Measurements from ENCODE around the gene VAMP3. TPM values are rescaled to one million over a fixed set of nuclear protein-coding genes. Genes with fewer than 3 reads are reported as not detected.

Gene VAMP3
- total and polyA plus RNA-seq, 4 donors, result 17.4 to 38.4 (median 25.9) TPM

DNA sequence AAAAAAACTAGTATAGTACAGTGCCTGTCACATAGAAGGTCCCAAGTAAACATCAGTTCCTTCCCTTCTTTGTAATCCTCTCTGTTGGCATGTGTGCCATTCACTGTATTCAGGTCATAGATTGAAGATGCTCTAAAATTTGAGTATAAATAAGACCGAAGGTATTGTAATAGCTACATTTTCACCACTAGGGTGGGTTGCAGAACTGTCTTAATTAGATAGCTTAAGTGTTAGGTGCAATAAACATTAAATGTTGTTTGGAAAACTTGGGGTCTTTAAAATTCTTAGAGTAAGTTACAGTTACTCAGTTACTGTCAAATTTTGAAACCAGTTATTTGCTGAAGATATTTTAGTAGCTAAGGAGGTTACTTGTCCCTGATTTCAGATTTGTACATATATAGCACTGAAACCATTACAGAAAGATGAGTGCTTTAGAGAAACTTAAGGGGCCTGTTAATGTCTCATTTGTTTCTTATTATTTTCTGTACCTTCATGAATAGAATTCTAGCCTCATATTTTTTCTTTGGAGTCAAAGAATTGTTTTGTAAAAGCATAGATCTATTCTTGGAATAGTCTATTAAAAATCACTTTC is 37.3 kb downstream of the VAMP3 start (continued):
- TF ChIP-seq, protein P1, sequence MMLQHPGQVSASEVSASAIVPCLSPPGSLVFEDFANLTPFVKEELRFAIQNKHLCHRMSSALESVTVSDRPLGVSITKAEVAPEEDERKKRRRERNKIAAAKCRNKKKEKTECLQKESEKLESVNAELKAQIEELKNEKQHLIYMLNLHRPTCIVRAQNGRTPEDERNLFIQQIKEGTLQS (IDR thresholded peaks at IDR 0.05), result no peak
- TF ChIP-seq JUND (IDR thresholded peaks at IDR 0.05), result no peak
- TF ChIP-seq, protein P2, sequence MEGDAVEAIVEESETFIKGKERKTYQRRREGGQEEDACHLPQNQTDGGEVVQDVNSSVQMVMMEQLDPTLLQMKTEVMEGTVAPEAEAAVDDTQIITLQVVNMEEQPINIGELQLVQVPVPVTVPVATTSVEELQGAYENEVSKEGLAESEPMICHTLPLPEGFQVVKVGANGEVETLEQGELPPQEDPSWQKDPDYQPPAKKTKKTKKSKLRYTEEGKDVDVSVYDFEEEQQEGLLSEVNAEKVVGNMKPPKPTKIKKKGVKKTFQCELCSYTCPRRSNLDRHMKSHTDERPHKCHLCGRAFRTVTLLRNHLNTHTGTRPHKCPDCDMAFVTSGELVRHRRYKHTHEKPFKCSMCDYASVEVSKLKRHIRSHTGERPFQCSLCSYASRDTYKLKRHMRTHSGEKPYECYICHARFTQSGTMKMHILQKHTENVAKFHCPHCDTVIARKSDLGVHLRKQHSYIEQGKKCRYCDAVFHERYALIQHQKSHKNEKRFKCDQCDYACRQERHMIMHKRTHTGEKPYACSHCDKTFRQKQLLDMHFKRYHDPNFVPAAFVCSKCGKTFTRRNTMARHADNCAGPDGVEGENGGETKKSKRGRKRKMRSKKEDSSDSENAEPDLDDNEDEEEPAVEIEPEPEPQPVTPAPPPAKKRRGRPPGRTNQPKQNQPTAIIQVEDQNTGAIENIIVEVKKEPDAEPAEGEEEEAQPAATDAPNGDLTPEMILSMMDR (IDR thresholded peaks at IDR 0.05; ENCODE audit: low read depth, low read length, missing input control), result peak; percentile 38

DNA sequence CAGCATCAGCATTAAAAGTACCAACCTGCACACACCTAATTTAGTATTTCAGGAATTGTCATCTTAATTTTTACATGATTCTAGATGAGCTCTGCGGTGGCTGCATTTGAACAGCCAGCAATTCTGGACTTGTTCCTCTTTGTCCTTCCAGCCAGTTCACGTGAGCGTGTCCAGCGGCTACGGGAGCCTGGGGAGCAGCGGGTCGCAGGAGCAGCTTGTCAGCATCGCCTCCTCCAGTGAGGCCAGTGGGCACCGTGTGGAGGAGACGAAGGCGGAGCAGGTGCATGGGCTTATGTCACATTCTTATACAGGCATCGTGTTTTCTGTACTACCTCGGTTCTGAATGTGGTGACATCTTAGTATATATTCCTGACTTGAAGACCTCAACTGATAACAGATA is 38.6 kb downstream of the VAMP3 start:
- no peak for DNase-seq (ENCODE audit: low spot score)
- Histone ChIP-seq H3K9me3 (ENCODE audit: control insufficient read depth in 4 of 4, low read length in 3 of 4) (peaks cover 0 to 9% (median 4%) of the 10 kb centered on the region in 4 donors), H3K4me3 (ENCODE audit: low read depth in 1 of 3, low read length in 3 of 3) (no peak overlapping the region), H3K27ac (ENCODE audit: low read depth in 1 of 2, low read length in 2 of 2) (no peak overlapping the region), H3K9ac (ENCODE audit: low read depth in 1 of 2, low read length in 2 of 2) (no peak overlapping the region), H3K36me3 (ENCODE audit: control insufficient read depth in 4 of 4, insufficient read depth in 3 of 4, low read depth in 1 of 4, low read length in 3 of 4) (peaks cover 13 to 83% (median 65%) of the 10 kb centered on the region in 4 donors), H3K27me3 (ENCODE audit: control insufficient read depth in 4 of 4, insufficient read depth in 4 of 4, low read length in 3 of 4) (no peaks in the 10 kb centered on the region), H3K4me1 (ENCODE audit: control insufficient read depth in 4 of 4, insufficient read depth in 4 of 4, low read length in 3 of 4) (no peaks in the 10 kb centered on the region)
- TF ChIP-seq JUND (IDR thresholded peaks at IDR 0.05), result no peak
- no peak for TF ChIP-seq HNF4A (conservative IDR thresholded peaks at IDR 0.05)
- no peak for TF ChIP-seq RXRA (IDR thresholded peaks at IDR 0.05)
- TF ChIP-seq FOXA1 (IDR thresholded peaks at IDR 0.05), result no peak
- no peak for TF ChIP-seq SP1 (IDR thresholded peaks at IDR 0.05)
- TF ChIP-seq NR2F2 (IDR thresholded peaks at IDR 0.05), result no peak
- no peak for TF ChIP-seq TAF1 (conservative IDR thresholded peaks at IDR 0.05)
- TF ChIP-seq, protein P3, sequence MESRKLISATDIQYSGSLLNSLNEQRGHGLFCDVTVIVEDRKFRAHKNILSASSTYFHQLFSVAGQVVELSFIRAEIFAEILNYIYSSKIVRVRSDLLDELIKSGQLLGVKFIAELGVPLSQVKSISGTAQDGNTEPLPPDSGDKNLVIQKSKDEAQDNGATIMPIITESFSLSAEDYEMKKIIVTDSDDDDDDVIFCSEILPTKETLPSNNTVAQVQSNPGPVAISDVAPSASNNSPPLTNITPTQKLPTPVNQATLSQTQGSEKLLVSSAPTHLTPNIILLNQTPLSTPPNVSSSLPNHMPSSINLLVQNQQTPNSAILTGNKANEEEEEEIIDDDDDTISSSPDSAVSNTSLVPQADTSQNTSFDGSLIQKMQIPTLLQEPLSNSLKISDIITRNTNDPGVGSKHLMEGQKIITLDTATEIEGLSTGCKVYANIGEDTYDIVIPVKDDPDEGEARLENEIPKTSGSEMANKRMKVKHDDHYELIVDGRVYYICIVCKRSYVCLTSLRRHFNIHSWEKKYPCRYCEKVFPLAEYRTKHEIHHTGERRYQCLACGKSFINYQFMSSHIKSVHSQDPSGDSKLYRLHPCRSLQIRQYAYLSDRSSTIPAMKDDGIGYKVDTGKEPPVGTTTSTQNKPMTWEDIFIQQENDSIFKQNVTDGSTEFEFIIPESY (IDR thresholded peaks at IDR 0.05), result no peak
- TF ChIP-seq YY1 (IDR thresholded peaks at IDR 0.05), result no peak
- TF ChIP-seq, protein P4, sequence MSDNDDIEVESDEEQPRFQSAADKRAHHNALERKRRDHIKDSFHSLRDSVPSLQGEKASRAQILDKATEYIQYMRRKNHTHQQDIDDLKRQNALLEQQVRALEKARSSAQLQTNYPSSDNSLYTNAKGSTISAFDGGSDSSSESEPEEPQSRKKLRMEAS (IDR thresholded peaks at IDR 0.05), result no peak
- TF ChIP-seq GABPA (IDR thresholded peaks at IDR 0.05 in 1 of 2, conservative IDR thresholded peaks at IDR 0.05 in 1 of 2), result no peak
- TF ChIP-seq, protein P1 (IDR thresholded peaks at IDR 0.05), result no peak
- TF ChIP-seq, protein P5, sequence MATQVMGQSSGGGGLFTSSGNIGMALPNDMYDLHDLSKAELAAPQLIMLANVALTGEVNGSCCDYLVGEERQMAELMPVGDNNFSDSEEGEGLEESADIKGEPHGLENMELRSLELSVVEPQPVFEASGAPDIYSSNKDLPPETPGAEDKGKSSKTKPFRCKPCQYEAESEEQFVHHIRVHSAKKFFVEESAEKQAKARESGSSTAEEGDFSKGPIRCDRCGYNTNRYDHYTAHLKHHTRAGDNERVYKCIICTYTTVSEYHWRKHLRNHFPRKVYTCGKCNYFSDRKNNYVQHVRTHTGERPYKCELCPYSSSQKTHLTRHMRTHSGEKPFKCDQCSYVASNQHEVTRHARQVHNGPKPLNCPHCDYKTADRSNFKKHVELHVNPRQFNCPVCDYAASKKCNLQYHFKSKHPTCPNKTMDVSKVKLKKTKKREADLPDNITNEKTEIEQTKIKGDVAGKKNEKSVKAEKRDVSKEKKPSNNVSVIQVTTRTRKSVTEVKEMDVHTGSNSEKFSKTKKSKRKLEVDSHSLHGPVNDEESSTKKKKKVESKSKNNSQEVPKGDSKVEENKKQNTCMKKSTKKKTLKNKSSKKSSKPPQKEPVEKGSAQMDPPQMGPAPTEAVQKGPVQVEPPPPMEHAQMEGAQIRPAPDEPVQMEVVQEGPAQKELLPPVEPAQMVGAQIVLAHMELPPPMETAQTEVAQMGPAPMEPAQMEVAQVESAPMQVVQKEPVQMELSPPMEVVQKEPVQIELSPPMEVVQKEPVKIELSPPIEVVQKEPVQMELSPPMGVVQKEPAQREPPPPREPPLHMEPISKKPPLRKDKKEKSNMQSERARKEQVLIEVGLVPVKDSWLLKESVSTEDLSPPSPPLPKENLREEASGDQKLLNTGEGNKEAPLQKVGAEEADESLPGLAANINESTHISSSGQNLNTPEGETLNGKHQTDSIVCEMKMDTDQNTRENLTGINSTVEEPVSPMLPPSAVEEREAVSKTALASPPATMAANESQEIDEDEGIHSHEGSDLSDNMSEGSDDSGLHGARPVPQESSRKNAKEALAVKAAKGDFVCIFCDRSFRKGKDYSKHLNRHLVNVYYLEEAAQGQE (IDR thresholded peaks at IDR 0.05), result no peak
- TF ChIP-seq HNF4G (IDR thresholded peaks at IDR 0.05), result no peak
- TF ChIP-seq FOXA2 (IDR thresholded peaks at IDR 0.05), result no peak
- TF ChIP-seq EGR1 (IDR thresholded peaks at IDR 0.05; ENCODE audit: low read depth in 2 of 2), result no peak
- whole genome bisulfite sequencing, result 96% methylated on average over 13 of the region's 13 CpGs

Data from liver (tissue), 9 donors.